HG02678 (cell line): ENCODE measurements around the gene MIR17HG.
"Not testable (repeated sequence)": the region's sequence is repeated elsewhere in the genome, so short reads cannot be mapped to it uniquely, and the experiment has no call there.

Experiments used
- ATAC-seq: cut with Tn5 transposase; IDR thresholded peaks from one replicate; pipeline ENCODE4 v1.9.1; 2021; ENCODE audit warnings: mild to moderate bottlenecking, moderate library complexity; ENCODE audit not compliant: unreplicated experiment

MIR17HG gene

GRCh38 chr13:91347202-91347995 lies at the start of gene MIR17HG:
Gene MIR17HG, plus strand, starts transcription at chr13:91347687.
- ATAC-seq: peak; percentile 56

DNA sequence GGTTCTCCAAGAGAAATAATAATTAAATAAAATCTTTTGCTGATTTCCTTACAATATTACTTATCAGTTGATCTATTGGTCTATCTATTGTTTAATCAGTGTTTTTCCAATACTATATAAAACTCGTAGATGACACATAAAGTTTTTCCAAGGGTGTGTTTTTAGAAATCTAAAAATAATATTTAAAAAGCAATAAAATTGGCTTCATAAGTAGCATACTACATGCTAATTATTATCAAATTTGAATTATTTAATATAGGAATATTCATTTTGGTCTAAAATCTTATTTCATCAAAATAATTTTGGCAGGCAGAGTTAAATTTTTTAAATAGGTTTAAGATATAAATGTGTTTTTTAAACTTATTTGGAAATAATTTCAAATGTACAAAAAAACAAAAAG lies 49.4 kb upstream of the MIR17HG start:
- ATAC-seq: no peak

- ATAC-seq: peak; percentile 85
These were observed 45.4 kb upstream of the MIR17HG start for GRCh38 chr13:91302111-91302510.

DNA sequence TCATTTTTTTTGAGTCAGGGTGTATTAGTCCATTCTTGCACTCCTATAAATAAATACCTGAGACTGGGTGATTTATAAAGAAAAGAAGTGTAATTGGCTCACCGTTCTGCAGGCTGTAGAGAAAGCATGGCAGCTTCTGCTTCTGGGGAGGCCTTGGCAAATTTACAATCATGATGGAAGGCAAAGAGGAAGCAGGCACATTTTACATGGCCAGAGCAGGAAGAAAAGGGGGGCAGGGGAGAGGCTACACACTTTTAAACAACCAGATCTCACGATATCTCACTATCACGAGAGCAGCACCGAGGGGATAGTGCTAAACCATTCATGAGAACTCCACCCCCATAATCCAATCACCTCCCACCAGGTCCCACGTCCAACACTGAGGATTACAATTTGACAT lies 44.5 kb upstream of the MIR17HG start:
- ATAC-seq: no peak

DNA sequence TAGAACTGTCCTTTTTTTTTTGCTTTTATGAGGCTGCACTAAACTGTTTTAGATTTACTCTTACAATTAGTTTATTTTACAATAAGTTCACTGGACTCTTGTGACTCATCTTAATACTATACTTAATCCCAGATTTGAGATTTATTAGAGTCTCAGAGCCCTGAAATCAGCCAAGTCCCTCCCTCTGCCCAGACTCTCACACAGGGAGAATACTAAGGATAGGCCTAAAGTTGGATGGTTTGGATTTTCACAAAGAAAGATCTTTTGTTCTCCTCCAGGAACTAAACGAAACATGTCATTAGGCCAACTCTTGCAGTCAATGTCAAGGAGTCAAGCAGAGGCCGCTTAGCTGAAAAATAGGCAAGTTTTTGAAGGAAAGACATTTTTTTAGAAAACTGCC lies 42.7 kb upstream of the MIR17HG start:
- ATAC-seq: no peak

- ATAC-seq: no peak
These were observed 41.8 kb upstream of the MIR17HG start for GRCh38 chr13:91305652-91306051.

DNA sequence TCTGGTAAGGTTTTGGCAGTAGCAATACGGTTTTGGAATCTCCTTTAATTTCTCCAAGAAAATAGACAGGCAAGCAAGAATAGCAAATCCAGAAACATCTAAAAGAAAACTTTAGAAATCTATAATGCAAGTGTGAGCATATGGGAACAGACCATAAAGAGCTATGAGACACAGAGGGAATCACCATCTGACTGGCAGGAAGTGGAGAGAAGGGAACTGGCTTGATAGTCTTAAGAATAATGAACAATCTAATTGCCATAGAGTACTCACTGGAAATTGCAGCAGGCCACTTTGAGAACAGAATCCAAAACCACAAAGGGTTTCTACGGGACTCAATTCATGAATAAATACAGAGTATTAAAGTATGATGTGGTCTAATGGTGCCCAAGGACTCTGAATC lies 39.6 kb upstream of the MIR17HG start:
- no peak for ATAC-seq

GRCh38 chr13:91308299-91308698 lies 39.2 kb upstream of the MIR17HG start:
- ATAC-seq: no peak

DNA sequence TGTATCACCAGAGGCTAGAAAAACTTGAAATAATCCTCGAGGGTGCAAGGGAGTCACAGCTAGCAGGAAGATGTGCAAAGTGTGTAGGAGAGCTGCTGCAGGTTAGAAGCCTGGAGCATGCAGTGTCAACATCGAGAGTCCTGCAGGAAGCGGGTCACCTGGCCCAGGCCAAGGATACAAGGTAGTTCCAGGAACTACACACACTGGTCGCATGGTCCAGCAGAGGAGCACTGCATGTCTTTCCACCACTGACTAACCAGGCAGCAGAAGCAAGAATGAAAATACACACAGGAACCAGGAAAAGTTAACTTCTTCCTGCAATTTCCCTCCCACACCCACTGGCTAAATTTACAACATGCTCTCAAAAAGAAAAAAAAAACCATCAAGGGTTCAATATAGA lies 36.0 kb upstream of the MIR17HG start:
- no peak for ATAC-seq

DNA sequence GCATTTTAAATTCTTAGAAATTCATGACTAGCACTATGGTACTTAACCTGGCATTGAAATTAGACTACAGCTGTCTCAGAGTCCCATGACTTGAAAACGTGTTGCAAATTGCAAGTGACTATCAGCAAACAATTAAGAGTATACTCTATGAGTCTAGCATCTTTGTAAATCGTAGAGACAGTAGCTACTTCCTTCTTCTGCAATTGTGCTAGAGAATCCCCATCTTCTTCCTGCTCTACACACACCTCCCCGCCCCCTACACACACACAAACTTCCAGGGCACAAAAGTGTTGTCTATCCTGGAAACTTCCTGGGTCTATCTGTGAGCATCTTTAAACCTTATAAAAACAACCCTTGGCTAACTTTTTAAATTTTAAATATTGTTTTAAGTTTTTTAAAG lies 35.2 kb upstream of the MIR17HG start:
- ATAC-seq: no peak

- ATAC-seq: peak; percentile 87
These were observed 34.4 kb upstream of the MIR17HG start for GRCh38 chr13:91313103-91313502.

- peak; percentile 58 for ATAC-seq
These were observed 33.9 kb upstream of the MIR17HG start for GRCh38 chr13:91313581-91313980.

DNA sequence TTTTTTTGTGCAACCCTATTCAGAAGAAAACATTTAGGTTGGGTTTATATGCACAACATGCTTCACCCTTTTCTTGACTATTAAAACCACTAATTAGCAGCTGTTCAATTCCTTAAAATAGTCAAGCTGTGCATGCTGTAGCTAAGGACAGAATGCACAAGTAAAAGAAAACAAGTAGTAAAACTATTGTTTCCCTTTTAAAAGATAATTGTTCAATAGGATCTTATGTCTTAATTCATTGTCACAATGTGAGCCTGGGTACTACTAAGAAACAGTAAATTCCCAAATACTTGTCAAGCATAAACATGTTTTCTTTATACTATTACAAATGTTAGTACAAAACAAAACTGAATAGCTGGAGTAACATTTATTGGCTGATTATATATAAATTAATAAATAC lies 32.6 kb upstream of the MIR17HG start:
- ATAC-seq: no peak

GRCh38 chr13:91318886-91319285 lies 28.6 kb upstream of the MIR17HG start:
- no peak for ATAC-seq

GRCh38 chr13:91319996-91320395 lies 27.5 kb upstream of the MIR17HG start:
- ATAC-seq: no peak

GRCh38 chr13:91320990-91321389 lies 26.5 kb upstream of the MIR17HG start:
- ATAC-seq: not testable (repeated sequence)

- ATAC-seq: no peak
These were observed 24.1 kb upstream of the MIR17HG start for GRCh38 chr13:91323349-91323748.

GRCh38 chr13:91326146-91326545 lies 21.3 kb upstream of the MIR17HG start:
- no peak for ATAC-seq

DNA sequence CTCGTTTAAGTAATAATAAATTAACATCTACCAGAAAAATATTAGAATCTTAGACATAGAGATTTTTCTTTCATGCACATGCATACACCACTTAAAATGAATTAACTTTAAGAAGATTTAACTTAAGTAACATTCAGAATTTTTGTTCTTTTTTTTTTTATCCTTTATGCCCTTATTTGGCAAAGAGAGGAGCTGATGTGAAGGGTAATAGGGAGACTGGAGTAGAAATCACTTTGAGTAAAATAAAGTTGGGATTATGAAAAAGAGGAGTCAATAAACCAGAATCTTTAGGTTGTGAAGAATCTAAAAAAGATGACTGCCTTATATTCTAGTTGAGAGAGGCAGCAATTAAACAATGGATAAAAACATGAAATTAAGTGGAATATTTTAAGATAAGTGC lies 18.8 kb upstream of the MIR17HG start:
- ATAC-seq: no peak

DNA sequence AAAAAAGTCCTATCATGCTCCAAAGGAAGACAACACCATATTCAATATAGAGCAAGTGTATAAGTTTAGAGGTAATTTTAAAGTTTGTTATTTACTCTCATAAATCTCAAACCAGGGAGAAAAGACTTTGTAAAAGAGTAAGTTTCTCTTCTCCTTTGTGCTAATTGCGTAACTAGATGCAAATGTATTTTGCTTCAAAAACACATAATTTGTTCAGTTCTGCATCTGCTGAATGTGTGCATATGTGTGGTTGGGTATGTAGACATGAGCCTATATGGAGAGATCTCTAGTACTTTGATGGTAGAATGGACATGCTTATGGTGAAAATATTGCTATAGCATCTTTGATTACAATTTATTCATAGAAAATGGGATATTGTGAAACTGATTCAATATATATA lies 17.8 kb upstream of the MIR17HG start:
- no peak for ATAC-seq

DNA sequence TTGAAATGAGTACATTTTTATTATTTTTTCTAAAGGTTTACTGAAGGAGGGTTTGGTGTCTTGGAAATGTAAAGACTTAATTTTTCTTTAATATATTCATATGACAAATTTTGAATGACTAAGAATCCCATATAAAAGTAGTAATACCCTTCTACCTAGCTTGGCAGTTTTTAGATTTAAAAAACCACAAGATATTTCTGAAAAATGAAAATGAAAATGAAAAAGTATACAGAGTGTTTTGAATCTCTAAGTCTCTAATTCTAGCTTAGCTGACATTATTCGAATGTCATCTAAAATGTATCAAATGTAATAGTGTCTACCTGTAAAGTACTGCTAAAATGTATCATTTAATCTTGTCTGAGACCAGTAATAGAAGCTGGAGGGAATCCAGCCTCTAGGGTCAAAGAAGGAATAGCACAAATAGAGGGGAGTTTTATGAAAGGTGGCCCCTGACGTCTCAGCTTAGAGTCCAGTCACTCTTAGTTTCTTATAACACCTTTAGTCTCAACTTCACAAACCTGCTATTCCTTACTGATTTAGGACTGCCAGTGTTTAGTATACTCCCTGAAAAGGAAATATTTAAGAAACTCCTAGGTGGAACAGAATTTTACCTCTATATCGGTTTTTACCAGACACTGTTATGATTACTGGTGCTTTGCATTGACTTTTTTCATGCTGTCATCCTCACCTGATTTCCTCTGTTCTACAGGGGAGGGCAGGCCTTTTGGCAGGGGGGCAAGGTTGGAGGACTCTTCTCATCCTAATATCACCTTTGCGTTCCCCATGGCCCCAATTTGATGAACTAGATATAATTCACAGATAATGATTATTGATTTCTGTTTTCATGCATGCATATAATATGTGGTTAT lies 16.2 kb upstream of the MIR17HG start:
- ATAC-seq: peak; percentile 86

DNA sequence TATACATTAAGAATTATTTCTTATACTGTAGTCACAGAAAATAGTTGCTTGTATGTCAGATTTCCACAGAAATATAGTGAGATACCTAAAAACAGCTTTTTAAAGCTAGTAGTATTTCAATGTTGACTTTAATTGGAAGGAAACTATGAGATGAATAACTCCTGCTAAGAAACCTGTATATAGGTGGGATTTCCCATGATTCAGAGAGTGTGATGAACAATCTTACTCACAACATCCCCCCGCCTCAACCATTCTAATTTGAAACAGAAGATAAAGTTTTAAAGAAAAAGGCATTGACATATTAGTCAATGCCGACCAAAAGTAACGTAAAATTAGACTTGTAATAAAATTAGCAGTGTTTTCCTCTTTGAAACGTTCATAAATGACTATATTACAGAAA lies 1.4 kb upstream of the MIR17HG start:
- no peak for ATAC-seq
